ENCODE results near the gene MMP1. TPM values are rescaled to one million over a fixed set of nuclear protein-coding genes. Genes with fewer than 3 reads are reported as not detected.

The MMP1 gene
- total RNA-seq, result not detected

GRCh38 chr11:102798012-102798746 is at the start of gene MMP1:
Gene MMP1, minus strand, starts transcription at chr11:102798160. Its CDS starts 68 bp downstream, at chr11:102798092.
- Mint-ChIP-seq H3K9me3 (no peaks in the 10 kb centered on the region), H3K4me1 (no peaks in the 10 kb centered on the region), H3K27ac (no peak within 1 kb of the TSS), H3K36me3 (ENCODE audit: low read depth) (no peaks in the 10 kb centered on the region), H3K4me3 (no peak within 1 kb of the TSS), H3K27me3 (no peaks in the 10 kb centered on the region)
- ChIA-PET POLR2A (no interaction called here), CTCF (no interaction called here)
- no peak for DNase-seq

- ChIA-PET POLR2A (no interaction called here), CTCF (no interaction called here)
- H3K4me1 Mint-ChIP-seq, result no peaks in the 10 kb centered on the region
- H3K36me3 Mint-ChIP-seq (ENCODE audit: low read depth), result no peaks in the 10 kb centered on the region
- H3K27ac Mint-ChIP-seq, result no peak overlapping the region
- no peaks in the 10 kb centered on the region for H3K9me3 Mint-ChIP-seq
- no peak overlapping the region for H3K4me3 Mint-ChIP-seq
- H3K27me3 Mint-ChIP-seq, result peaks cover 8% of the 10 kb centered on the region
- no peak for DNase-seq
Observed at GRCh38 chr11:102846292-102846691, 48.3 kb upstream of the MMP1 start.

GRCh38 chr11:102843489-102843888 is 45.5 kb upstream of the MMP1 start, which contains the start of gene MMP3:
Gene MMP3, minus strand, starts transcription at chr11:102843609. Its CDS starts 63 bp downstream, at chr11:102843546.
- no peaks in the 10 kb centered on the region for H3K36me3 Mint-ChIP-seq (ENCODE audit: low read depth)
- no peaks in the 10 kb centered on the region for H3K4me1 Mint-ChIP-seq
- H3K9me3 Mint-ChIP-seq, result no peaks in the 10 kb centered on the region
- H3K27me3 Mint-ChIP-seq, result peaks cover 8% of the 10 kb centered on the region
- H3K27ac Mint-ChIP-seq, result no peak within 1 kb of the TSS
- H3K4me3 Mint-ChIP-seq, result no peak within 1 kb of the TSS
- ChIA-PET CTCF (no interaction called here), POLR2A (no interaction called here)
- DNase-seq, result no peak

- Mint-ChIP-seq H3K4me1 (no peaks in the 10 kb centered on the region), H3K27ac (no peak overlapping the region), H3K27me3 (peaks cover 8% of the 10 kb centered on the region), H3K4me3 (no peak overlapping the region), H3K9me3 (no peaks in the 10 kb centered on the region), H3K36me3 (ENCODE audit: low read depth) (no peaks in the 10 kb centered on the region)
- ChIA-PET POLR2A (no interaction called here), CTCF (no interaction called here)
- DNase-seq, result no peak
Observed at GRCh38 chr11:102842930-102843329, 45.0 kb upstream of the MMP1 start.

- H3K27me3 Mint-ChIP-seq, result peaks cover 5% of the 10 kb centered on the region
- ChIA-PET CTCF (no interaction called here), POLR2A (no interaction called here)
- DNase-seq, result no peak
- no peaks in the 10 kb centered on the region for H3K4me1 Mint-ChIP-seq
- no peaks in the 10 kb centered on the region for H3K9me3 Mint-ChIP-seq
- no peak overlapping the region for H3K4me3 Mint-ChIP-seq
- H3K27ac Mint-ChIP-seq, result no peak overlapping the region
- no peaks in the 10 kb centered on the region for H3K36me3 Mint-ChIP-seq (ENCODE audit: low read depth)
Observed at GRCh38 chr11:102840018-102840417, 42.1 kb upstream of the MMP1 start.

- no peaks in the 10 kb centered on the region for H3K9me3 Mint-ChIP-seq
- H3K27ac Mint-ChIP-seq, result no peak overlapping the region
- H3K4me1 Mint-ChIP-seq, result no peaks in the 10 kb centered on the region
- no peaks in the 10 kb centered on the region for H3K36me3 Mint-ChIP-seq (ENCODE audit: low read depth)
- H3K4me3 Mint-ChIP-seq, result no peak overlapping the region
- ChIA-PET POLR2A (no interaction called here), CTCF (no interaction called here)
- no peak for DNase-seq
- H3K27me3 Mint-ChIP-seq, result peaks cover 4% of the 10 kb centered on the region
Observed at GRCh38 chr11:102837646-102838045, 39.7 kb upstream of the MMP1 start.

GRCh38 chr11:102837156-102837555 is 39.2 kb upstream of the MMP1 start:
- no peak overlapping the region for H3K4me3 Mint-ChIP-seq
- no peak overlapping the region for H3K27ac Mint-ChIP-seq
- CTCF ChIA-PET, result no interaction called here
- POLR2A ChIA-PET, result no interaction called here
- DNase-seq, result no peak
- H3K4me1 Mint-ChIP-seq, result no peaks in the 10 kb centered on the region
- no peaks in the 10 kb centered on the region for H3K9me3 Mint-ChIP-seq
- H3K36me3 Mint-ChIP-seq (ENCODE audit: low read depth), result no peaks in the 10 kb centered on the region
- H3K27me3 Mint-ChIP-seq, result peaks cover 9% of the 10 kb centered on the region

- CTCF ChIA-PET, result interaction anchor here (0.6 to 0.7 kb wide), 2 partner anchors 81 to 329 kb away, joined by 4 read pairs; no protein-coding TSS in a partner anchor
- H3K36me3 Mint-ChIP-seq (ENCODE audit: low read depth), result no peaks in the 10 kb centered on the region
- DNase-seq, result no peak
- H3K4me1 Mint-ChIP-seq, result no peaks in the 10 kb centered on the region
- peaks cover 16% of the 10 kb centered on the region for H3K27me3 Mint-ChIP-seq
- H3K4me3 Mint-ChIP-seq, result no peak overlapping the region
- H3K27ac Mint-ChIP-seq, result no peak overlapping the region
- no peaks in the 10 kb centered on the region for H3K9me3 Mint-ChIP-seq
- POLR2A ChIA-PET, result no interaction called here
Observed at GRCh38 chr11:102836290-102836875, 38.4 kb upstream of the MMP1 start.

- CTCF ChIA-PET, result interaction anchor here (0.6 kb wide), 1 partner anchor 843 kb away, joined by 4 read pairs; no protein-coding TSS in a partner anchor
- Mint-ChIP-seq H3K4me3 (no peak overlapping the region), H3K9me3 (no peaks in the 10 kb centered on the region), H3K27me3 (peaks cover 22% of the 10 kb centered on the region), H3K36me3 (ENCODE audit: low read depth) (no peaks in the 10 kb centered on the region), H3K27ac (no peak overlapping the region), H3K4me1 (no peaks in the 10 kb centered on the region)
- POLR2A ChIA-PET, result no interaction called here
- no peak for DNase-seq
Observed at GRCh38 chr11:102833731-102834130, 35.8 kb upstream of the MMP1 start.

GRCh38 chr11:102832612-102833011 is 34.7 kb upstream of the MMP1 start:
- peaks cover 22% of the 10 kb centered on the region for H3K27me3 Mint-ChIP-seq
- POLR2A ChIA-PET, result no interaction called here
- no peak overlapping the region for H3K4me3 Mint-ChIP-seq
- no peaks in the 10 kb centered on the region for H3K4me1 Mint-ChIP-seq
- DNase-seq, result no peak
- no peak overlapping the region for H3K27ac Mint-ChIP-seq
- no peaks in the 10 kb centered on the region for H3K36me3 Mint-ChIP-seq (ENCODE audit: low read depth)
- no peaks in the 10 kb centered on the region for H3K9me3 Mint-ChIP-seq
- CTCF ChIA-PET, result no interaction called here

- Mint-ChIP-seq H3K4me1 (no peaks in the 10 kb centered on the region), H3K4me3 (no peak overlapping the region), H3K27me3 (peaks cover 22% of the 10 kb centered on the region), H3K9me3 (no peaks in the 10 kb centered on the region), H3K27ac (no peak overlapping the region), H3K36me3 (ENCODE audit: low read depth) (no peaks in the 10 kb centered on the region)
- ChIA-PET CTCF (interaction anchor here (0.6 kb wide), 2 partner anchors 231 to 1023 kb away, joined by 3 to 4 read pairs; no protein-coding TSS in a partner anchor), POLR2A (no interaction called here)
- no peak for DNase-seq
Observed at GRCh38 chr11:102831489-102832440, 33.8 kb upstream of the MMP1 start.

GRCh38 chr11:102831128-102831488 is 33.1 kb upstream of the MMP1 start:
- Mint-ChIP-seq H3K4me3 (no peak overlapping the region), H3K36me3 (ENCODE audit: low read depth) (no peaks in the 10 kb centered on the region), H3K4me1 (no peaks in the 10 kb centered on the region), H3K9me3 (no peaks in the 10 kb centered on the region), H3K27me3 (peaks cover 22% of the 10 kb centered on the region), H3K27ac (no peak overlapping the region)
- CTCF ChIA-PET, result interaction anchor here (0.6 kb wide), 2 partner anchors 232 to 1024 kb away, joined by 3 to 4 read pairs; no protein-coding TSS in a partner anchor
- POLR2A ChIA-PET, result no interaction called here
- no peak for DNase-seq

Measured in activated CD4-positive, alpha-beta T cell treated with anti-CD3 and anti-CD28 coated beads, Interleukin-2, amount 10 ng/mL, durations not matched to agents 7 days and 5 days (primary cell).